Esophagus (tissue), 2 donors: Measurements from ENCODE around the gene RASGRP4. TPM values are rescaled to one million over a fixed set of nuclear protein-coding genes. Genes with fewer than 3 reads are reported as not detected.
A peak's percentile ranks its signal among the peaks of the same experiment; 100 is the strongest.

Experiments used
- H3K27ac ChIP-seq, 2 donors: one replicate each; pipeline ENCODE4 v1.5.1; 2013; ENCODE audit warnings: low read depth in 2 of 2, mild to moderate bottlenecking in 2 of 2, inconsistent platforms in 1 of 2, low read length in 1 of 2, moderate library complexity in 1 of 2
- H3K27me3 ChIP-seq, 2 donors: one replicate each; pipeline ENCODE4 v1.6.1; 2013; ENCODE audit warnings: low read length in 2 of 2, control low read depth in 1 of 2, mild to moderate bottlenecking in 1 of 2; ENCODE audit not compliant: insufficient read depth in 2 of 2, control insufficient read depth in 1 of 2
- H3K36me3 ChIP-seq, 2 donors: one replicate each; pipeline ENCODE4 v1.6.1; 2013; ENCODE audit warnings: low read length in 1 of 2; ENCODE audit not compliant: control insufficient read depth in 2 of 2, insufficient read depth in 2 of 2
- H3K4me1 ChIP-seq, 2 donors: one replicate each; pipeline ENCODE4 v1.6.1; 2013; ENCODE audit warnings: low read length in 1 of 2; ENCODE audit not compliant: control insufficient read depth in 2 of 2, insufficient read depth in 2 of 2
- H3K4me3 ChIP-seq, 2 donors: one replicate each; pipeline ENCODE4 v1.5.1; 2013; ENCODE audit warnings: low read length in 2 of 2, mild to moderate bottlenecking in 2 of 2, low read depth in 1 of 2, moderate library complexity in 1 of 2
- H3K9me3 ChIP-seq, 2 donors: one replicate each; pipeline ENCODE4 v1.6.1; 2013; ENCODE audit warnings: mild to moderate bottlenecking in 2 of 2, low read depth in 1 of 2, low read length in 1 of 2, moderate library complexity in 1 of 2; ENCODE audit not compliant: control insufficient read depth in 2 of 2, insufficient read depth in 1 of 2
- WGBS, 2 donors: extraction: QIAGEN DNeasy Blood & Tissue Kit; methylation state at CpG; one replicate each; pipeline ENCODE4 v1.1.7; 2013; 5-methylcytosine and 5-hydroxymethylcytosine counted together
- polyA plus RNA-seq, 2 donors: library from polyadenylated mRNA; stranded (reverse); fragments of 200-250 nt; gene quantifications; one replicate each; pipeline ENCODE4 v1.2.3, GENCODE V29; 2013
- donor health status: healthy with polysubstance abuse.
- donor health status: Bipolar disorder and iron deficiency.

Gene RASGRP4
- polyA plus RNA-seq, 2 donors, result 0.24 to 0.35 TPM

GRCh38 chr19:38383184-38383583, 42.8 kb downstream of the RASGRP4 start:
- peak overlapping the region in 1 of 2 donors; percentile 33 for H3K27ac ChIP-seq
- no peak overlapping the region for H3K4me3 ChIP-seq
- H3K4me1 ChIP-seq, result peaks cover 5 to 17% of the 10 kb centered on the region in 2 donors
- 60 to 63% methylated on average over 10 of the region's 10 CpGs for WGBS, 2 donors
- peaks cover 17 to 42% of the 10 kb centered on the region in 2 donors for H3K36me3 ChIP-seq
- no peaks in the 10 kb centered on the region for H3K9me3 ChIP-seq
- no peaks in the 10 kb centered on the region for H3K27me3 ChIP-seq

GRCh38 chr19:38381138-38381537, 44.9 kb downstream of the RASGRP4 start:
- Histone ChIP-seq H3K4me3 (no peak overlapping the region), H3K27me3 (no peaks in the 10 kb centered on the region), H3K4me1 (peaks cover 5 to 8% of the 10 kb centered on the region in 2 donors), H3K36me3 (peaks cover 17 to 42% of the 10 kb centered on the region in 2 donors), H3K27ac (no peak overlapping the region), H3K9me3 (no peaks in the 10 kb centered on the region)
- 91 to 93% methylated on average over 9 of the region's 9 CpGs for WGBS, 2 donors

GRCh38 chr19:38378866-38379265, 47.2 kb downstream of the RASGRP4 start:
- Histone ChIP-seq H3K36me3 (peaks cover 17 to 39% of the 10 kb centered on the region in 2 donors), H3K27ac (no peak overlapping the region), H3K9me3 (no peaks in the 10 kb centered on the region), H3K4me3 (no peak overlapping the region), H3K4me1 (peaks cover 7 to 12% of the 10 kb centered on the region in 2 donors), H3K27me3 (no peaks in the 10 kb centered on the region)
- 93 to 96% methylated on average over 10 of the region's 10 CpGs for WGBS, 2 donors

DNA sequence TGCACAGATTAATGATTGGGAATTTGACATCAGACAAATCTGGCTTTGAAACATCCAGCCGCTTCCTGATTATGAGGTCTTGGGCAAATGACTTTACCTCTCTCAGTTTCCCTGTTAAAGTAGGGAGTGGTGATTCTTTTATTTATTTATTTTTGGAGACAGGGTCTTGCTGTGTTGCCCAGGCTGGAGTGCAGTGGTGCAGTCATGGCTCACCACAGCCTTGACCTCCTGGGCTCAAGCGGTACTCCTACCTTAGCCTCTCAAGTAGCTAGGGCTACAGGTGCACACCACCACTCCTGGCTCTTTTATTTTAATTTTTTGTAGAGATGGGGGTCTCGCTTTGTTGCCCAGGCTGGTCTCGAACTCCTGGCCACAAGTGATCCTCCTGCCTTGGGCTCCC, 49.0 kb downstream of the RASGRP4 start:
- Histone ChIP-seq H3K4me3 (no peak overlapping the region), H3K36me3 (peaks cover 10 to 25% of the 10 kb centered on the region in 2 donors), H3K9me3 (no peaks in the 10 kb centered on the region), H3K27ac (no peak overlapping the region), H3K27me3 (no peaks in the 10 kb centered on the region), H3K4me1 (peaks cover 7 to 8% of the 10 kb centered on the region in 2 donors)
- 98% methylated on average over 4 of the region's 4 CpGs for WGBS, 2 donors

DNA sequence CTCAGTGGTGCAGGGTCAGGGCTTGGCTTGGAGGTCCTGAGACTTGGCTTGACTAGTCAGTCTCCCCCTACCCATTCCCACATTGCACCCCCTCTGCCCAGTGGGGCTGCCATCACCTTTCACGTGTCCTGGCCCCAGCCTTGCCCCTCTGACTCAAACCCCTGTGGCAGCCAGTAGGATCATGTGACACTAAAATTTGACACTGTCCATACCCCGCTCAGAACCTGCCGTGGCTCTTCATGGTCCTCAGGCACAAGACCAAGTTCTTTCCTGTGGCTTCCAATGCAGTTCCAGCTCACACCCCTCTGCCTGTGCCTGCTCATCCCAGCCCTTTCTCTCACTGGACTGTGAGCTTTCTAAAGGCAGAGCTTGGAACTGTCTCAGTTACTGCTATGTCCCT, 49.4 kb downstream of the RASGRP4 start:
- peaks cover 5 to 21% of the 10 kb centered on the region in 2 donors for H3K36me3 ChIP-seq
- H3K27me3 ChIP-seq, result no peaks in the 10 kb centered on the region
- H3K27ac ChIP-seq, result no peak overlapping the region
- no peak overlapping the region for H3K4me3 ChIP-seq
- H3K9me3 ChIP-seq, result no peaks in the 10 kb centered on the region
- WGBS, 2 donors, result 69 to 81% methylated on average over 3 of the region's 3 CpGs
- peaks cover 7 to 8% of the 10 kb centered on the region in 2 donors for H3K4me1 ChIP-seq

- peak overlapping the region; percentile 72 to 82 for H3K4me3 ChIP-seq
- no peaks in the 10 kb centered on the region for H3K27me3 ChIP-seq
- H3K27ac ChIP-seq, result peak overlapping the region in 1 of 2 donors; percentile 95
- WGBS, 2 donors, result 78 to 79% methylated on average over 5 of the region's 5 CpGs
- H3K9me3 ChIP-seq, result no peaks in the 10 kb centered on the region
- H3K36me3 ChIP-seq, result peaks cover 0 to 12% of the 10 kb centered on the region in 2 donors
- H3K4me1 ChIP-seq, result peaks cover 7 to 8% of the 10 kb centered on the region in 2 donors
Observed at GRCh38 chr19:38375748-38376147, 50.3 kb downstream of the RASGRP4 start.

- Histone ChIP-seq H3K4me1 (peaks cover 7 to 8% of the 10 kb centered on the region in 2 donors), H3K27me3 (no peaks in the 10 kb centered on the region), H3K9me3 (no peaks in the 10 kb centered on the region), H3K4me3 (peak overlapping the region; percentile 72 to 82), H3K27ac (peak overlapping the region; percentile 90 to 95), H3K36me3 (peaks cover 0 to 7% of the 10 kb centered on the region in 2 donors)
- WGBS, 2 donors, result 1 to 3% methylated on average over 18 of the region's 18 CpGs
Observed at GRCh38 chr19:38375098-38375493, 50.9 kb downstream of the RASGRP4 start.

- H3K27ac ChIP-seq, result peak within 1 kb of the TSS; percentile 90 to 95
Observed at GRCh38 chr19:38374332-38375097, 51.5 kb downstream of the RASGRP4 start, which contains the start of gene PSMD8. PSMD8 (plus strand) TSS chr19:38374571; CDS start chr19:38374602, 31 bp downstream.

DNA sequence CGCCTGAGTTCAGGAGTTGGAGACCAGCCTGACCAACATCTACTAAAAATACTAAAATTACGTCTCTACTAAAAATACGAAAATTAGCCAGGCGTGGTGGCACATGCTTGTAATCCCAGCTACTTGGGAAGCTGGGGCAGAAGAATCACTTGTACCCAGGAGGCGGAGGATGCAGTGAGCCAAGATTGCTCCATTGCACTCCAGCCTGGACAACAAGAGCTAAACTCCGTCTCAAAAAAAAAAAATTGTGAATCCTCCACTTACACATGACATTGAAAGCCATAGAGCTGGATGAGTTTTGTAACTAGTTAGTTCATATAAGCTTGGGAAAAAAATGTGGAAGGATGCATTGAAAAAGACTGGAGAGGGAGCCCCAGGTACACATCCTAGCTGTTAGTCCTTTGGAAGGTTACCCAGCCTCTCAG, 52.1 kb downstream of the RASGRP4 start:
- Histone ChIP-seq H3K4me3 (peak overlapping the region; percentile 23 to 45), H3K4me1 (peaks cover 7 to 8% of the 10 kb centered on the region in 2 donors), H3K9me3 (no peaks in the 10 kb centered on the region), H3K36me3 (no peaks in the 10 kb centered on the region), H3K27me3 (no peaks in the 10 kb centered on the region), H3K27ac (peak overlapping the region; percentile 79 to 87)
- WGBS, 2 donors, result 63 to 66% methylated on average over 6 of the region's 6 CpGs

More at GRCh38 chr19:38374332-38375097, 51.5 kb downstream of the RASGRP4 start, which contains the start of gene PSMD8:
- peaks cover 7 to 8% of the 10 kb centered on the region in 2 donors for H3K4me1 ChIP-seq
- no peaks in the 10 kb centered on the region for H3K27me3 ChIP-seq
- peaks cover 0 to 5% of the 10 kb centered on the region in 2 donors for H3K36me3 ChIP-seq
- H3K4me3 ChIP-seq, result peak within 1 kb of the TSS; percentile 72 to 82
- 0 to 1% methylated on average over 63 to 65 of the region's 65 CpGs for WGBS, 2 donors
- H3K9me3 ChIP-seq, result no peaks in the 10 kb centered on the region
